Measurements from ENCODE around the gene MPP2. TPM values are rescaled to one million over a fixed set of nuclear protein-coding genes. Genes with fewer than 3 reads are reported as not detected.

The MPP2 gene
- total and polyA plus RNA-seq, 2 of the 13 experiments (the other 11 are each of a cell fraction or from before 2014, with no cell fraction given): 0.20 to 1.7 TPM

DNA sequence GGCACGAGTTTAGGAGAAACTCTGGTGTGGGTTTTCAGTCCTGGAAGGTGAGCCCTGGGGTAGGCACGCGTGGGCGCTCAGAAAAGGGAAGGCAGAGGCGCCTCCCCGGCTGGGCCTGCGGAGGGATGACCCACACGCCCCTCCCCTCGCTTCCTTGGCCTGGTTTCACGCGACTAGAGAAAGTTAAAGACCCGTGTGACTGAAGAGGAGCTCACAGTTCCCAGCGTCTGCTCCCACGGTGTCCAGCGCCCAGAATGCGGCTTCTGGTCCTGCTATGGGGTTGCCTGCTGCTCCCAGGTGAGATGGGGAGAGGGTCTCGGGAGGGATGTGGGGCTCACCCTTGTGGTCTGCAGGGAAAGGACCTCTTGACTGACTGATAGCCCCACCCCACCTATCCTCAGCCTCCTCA lies 60.4 kb downstream of the MPP2 start, which contains the start of gene CD300LG (continued):
- TF ChIP-seq, protein P1, sequence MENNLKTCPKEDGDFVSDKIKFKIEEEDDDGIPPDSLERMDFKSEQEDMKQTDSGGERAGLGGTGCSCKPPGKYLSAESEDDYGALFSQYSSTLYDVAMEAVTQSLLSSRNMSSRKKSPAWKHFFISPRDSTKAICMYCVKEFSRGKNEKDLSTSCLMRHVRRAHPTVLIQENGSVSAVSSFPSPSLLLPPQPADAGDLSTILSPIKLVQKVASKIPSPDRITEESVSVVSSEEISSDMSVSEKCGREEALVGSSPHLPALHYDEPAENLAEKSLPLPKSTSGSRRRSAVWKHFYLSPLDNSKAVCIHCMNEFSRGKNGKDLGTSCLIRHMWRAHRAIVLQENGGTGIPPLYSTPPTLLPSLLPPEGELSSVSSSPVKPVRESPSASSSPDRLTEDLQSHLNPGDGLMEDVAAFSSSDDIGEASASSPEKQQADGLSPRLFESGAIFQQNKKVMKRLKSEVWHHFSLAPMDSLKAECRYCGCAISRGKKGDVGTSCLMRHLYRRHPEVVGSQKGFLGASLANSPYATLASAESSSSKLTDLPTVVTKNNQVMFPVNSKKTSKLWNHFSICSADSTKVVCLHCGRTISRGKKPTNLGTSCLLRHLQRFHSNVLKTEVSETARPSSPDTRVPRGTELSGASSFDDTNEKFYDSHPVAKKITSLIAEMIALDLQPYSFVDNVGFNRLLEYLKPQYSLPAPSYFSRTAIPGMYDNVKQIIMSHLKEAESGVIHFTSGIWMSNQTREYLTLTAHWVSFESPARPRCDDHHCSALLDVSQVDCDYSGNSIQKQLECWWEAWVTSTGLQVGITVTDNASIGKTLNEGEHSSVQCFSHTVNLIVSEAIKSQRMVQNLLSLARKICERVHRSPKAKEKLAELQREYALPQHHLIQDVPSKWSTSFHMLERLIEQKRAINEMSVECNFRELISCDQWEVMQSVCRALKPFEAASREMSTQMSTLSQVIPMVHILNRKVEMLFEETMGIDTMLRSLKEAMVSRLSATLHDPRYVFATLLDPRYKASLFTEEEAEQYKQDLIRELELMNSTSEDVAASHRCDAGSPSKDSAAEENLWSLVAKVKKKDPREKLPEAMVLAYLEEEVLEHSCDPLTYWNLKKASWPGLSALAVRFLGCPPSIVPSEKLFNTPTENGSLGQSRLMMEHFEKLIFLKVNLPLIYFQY (CRISPR knock-in tag; IDR thresholded peaks at IDR 0.05; ENCODE audit: borderline replicate concordance): no peak
- TF ChIP-seq, protein P2, sequence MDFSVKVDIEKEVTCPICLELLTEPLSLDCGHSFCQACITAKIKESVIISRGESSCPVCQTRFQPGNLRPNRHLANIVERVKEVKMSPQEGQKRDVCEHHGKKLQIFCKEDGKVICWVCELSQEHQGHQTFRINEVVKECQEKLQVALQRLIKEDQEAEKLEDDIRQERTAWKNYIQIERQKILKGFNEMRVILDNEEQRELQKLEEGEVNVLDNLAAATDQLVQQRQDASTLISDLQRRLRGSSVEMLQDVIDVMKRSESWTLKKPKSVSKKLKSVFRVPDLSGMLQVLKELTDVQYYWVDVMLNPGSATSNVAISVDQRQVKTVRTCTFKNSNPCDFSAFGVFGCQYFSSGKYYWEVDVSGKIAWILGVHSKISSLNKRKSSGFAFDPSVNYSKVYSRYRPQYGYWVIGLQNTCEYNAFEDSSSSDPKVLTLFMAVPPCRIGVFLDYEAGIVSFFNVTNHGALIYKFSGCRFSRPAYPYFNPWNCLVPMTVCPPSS (IDR thresholded peaks at IDR 0.05): no peak
- TF ChIP-seq ZNF24 (IDR thresholded peaks at IDR 0.05) (no peak), PTBP1 (IDR thresholded peaks at IDR 0.05; ENCODE audit: low read depth, low read length, poor library complexity, severe bottlenecking) (no peak), ZNF766 (CRISPR knock-in tag; IDR thresholded peaks at IDR 0.05; ENCODE audit: borderline replicate concordance) (no peak), ZNF292 (CRISPR knock-in tag; IDR thresholded peaks at IDR 0.05; ENCODE audit: borderline replicate concordance, low read depth) (no peak), ZNF570 (CRISPR knock-in tag; IDR thresholded peaks at IDR 0.05; ENCODE audit: borderline replicate concordance) (no peak)
- TF ChIP-seq, protein P3, sequence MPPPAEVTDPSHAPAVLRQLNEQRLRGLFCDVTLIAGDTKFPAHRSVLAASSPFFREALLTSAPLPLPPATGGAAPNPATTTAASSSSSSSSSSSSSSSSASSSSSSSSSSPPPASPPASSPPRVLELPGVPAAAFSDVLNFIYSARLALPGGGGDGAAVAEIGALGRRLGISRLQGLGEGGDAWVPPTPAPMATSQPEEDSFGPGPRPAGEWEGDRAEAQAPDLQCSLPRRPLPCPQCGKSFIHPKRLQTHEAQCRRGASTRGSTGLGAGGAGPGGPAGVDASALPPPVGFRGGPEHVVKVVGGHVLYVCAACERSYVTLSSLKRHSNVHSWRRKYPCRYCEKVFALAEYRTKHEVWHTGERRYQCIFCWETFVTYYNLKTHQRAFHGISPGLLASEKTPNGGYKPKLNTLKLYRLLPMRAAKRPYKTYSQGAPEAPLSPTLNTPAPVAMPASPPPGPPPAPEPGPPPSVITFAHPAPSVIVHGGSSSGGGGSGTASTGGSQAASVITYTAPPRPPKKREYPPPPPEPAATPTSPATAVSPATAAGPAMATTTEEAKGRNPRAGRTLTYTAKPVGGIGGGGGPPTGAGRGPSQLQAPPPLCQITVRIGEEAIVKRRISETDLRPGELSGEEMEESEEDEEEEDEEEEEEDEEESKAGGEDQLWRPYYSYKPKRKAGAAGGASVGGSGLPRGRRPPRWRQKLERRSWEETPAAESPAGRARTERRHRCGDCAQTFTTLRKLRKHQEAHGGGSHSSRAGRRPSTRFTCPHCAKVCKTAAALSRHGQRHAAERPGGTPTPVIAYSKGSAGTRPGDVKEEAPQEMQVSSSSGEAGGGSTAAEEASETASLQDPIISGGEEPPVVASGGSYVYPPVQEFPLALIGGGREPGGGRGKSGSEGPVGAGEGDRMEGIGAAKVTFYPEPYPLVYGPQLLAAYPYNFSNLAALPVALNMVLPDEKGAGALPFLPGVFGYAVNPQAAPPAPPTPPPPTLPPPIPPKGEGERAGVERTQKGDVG (CRISPR knock-in tag; IDR thresholded peaks at IDR 0.05; ENCODE audit: borderline replicate concordance): no peak

Data from HepG2 (cell line).